Measurements from ENCODE around the gene ADA. TPM values are rescaled to one million over a fixed set of nuclear protein-coding genes. Genes with fewer than 3 reads are reported as not detected.

ADA gene
- total RNA-seq, 1 donor from 2014 or later = 19.1 TPM

DNA sequence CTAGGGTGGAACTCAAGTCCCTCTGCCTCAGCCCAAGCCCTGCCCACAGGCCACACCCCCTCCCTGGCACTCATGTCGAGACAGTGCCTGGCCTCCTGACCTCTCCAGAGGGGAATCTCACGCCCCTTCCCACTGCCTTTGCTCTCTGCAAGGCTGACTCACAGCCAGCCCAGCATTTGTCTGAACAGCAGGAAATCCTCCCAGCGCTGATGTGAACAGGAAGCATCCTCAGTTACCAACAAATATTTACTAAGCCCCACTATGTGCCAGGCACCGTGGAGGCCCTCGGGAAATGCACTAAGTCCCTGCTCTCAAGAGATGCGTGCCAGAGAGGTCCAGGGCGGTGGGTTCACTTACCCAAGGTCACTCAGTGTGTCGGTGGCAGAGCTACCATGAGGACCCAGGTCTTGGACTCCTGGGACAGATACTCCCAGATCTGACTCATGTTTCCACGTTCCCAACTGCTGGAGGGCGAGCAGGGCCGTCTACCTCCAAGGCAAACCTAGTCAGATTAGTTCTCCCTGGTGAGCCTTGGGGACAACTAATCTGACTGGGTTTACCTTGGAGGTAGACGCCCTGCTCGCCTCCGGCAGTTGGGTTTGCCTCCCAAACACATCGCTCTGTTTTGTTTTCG lies 7.8 kb downstream of the ADA start:
- peak; percentile 99 for DNase-seq

DNA sequence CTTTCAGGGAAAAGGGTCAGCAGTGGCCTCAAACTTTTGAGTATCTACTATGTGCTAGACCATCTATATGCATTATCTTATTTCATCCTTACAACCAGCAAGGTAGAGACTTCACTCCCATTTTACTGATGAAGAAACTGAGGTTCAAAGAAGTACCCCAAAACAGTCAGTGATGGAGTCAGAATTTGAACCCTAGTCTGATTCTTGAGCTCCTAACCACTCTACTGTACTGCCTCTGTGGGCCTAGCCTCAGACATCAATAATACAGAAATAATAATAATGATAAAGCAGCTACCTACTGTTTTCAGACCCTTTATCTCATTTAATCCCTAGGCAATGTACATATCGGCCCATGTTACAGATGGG lies 8.4 kb downstream of the ADA start:
- DNase-seq = peak; percentile 10

DNA sequence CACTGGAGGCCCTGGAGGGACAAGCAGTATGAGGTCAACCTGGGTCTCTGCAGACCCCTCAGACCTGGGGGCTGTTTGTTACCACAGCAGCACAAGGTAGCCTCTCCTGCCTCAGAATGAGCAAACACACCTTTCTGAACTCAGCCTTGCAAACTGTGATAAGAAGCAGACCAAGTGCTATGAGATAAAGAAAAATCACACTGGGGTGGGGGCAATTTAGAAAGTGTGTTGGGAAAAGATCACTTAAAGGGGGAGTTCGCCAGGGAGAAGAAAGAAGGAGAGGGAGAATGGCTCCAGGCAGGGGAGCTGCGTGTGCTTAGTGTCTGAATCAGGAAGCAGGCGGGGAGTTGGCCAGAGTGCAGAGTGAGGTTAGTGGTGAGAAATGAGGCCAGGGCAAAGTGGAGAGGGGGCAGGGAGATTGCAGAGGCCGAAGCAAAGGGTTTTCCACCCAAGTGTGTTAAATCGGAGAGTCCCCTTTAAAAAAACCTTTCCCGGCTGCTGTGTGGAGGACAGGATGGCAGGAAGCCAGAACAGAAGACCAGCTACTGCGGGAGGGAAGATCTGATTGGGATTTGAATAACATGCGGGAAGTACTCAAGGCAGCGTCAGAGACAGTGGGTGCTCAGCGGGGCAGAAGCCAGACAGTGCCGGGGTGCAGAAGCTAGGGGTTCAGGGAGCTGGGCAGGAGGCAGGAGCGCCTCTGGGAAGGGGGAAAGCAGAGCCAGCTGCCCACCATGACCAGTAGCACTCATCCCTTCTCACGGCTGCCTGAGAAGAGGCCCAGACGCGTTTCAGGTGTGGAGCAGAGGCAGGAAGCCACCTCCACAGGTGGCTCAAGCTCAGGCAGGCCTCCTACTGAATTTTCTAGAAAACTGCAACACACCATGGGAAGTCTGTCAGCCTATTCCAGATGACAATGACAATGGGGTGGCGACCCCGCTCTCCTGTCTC lies 9.0 kb downstream of the ADA start:
- peak; percentile 95 for DNase-seq

DNA sequence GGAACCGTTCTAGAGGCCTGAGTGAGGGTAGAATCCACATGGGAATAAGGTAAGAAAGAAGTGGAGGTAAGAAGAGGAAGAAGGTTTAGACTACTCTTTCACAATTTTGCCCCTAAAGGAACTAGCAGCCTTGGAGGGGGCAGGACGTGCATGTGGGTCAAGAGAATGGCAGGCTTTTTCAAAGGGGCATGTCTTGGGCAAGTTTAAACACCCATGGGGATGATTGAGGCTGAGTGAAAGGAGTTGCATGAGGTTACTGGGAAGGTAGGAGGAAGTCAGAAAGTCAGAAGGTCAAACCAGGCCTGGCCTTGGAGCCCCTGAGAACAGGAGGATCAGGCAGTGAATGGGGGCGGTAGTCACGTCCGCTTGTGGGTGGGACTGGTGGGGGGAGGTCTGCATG lies 10.2 kb downstream of the ADA start:
- no peak for DNase-seq

DNA sequence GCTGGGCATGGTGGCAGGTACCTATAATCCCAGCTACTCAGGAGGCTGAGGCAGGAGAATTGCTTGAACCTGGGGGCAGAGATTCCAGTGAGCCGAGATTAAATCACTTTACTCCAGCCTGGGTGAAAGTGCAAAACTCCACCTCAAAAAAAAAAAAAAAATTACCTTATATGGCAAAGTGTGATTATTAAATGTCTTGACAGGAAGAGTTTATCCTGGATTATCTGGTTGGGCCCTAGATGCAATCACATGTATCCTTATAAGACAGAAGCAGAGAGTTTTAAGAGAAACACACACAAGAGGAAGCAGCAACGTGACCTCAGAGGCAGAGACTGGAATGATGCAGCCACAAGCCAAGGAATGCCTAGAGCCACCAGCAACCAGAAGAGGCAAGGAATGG lies 11.0 kb downstream of the ADA start:
- DNase-seq = no peak

DNA sequence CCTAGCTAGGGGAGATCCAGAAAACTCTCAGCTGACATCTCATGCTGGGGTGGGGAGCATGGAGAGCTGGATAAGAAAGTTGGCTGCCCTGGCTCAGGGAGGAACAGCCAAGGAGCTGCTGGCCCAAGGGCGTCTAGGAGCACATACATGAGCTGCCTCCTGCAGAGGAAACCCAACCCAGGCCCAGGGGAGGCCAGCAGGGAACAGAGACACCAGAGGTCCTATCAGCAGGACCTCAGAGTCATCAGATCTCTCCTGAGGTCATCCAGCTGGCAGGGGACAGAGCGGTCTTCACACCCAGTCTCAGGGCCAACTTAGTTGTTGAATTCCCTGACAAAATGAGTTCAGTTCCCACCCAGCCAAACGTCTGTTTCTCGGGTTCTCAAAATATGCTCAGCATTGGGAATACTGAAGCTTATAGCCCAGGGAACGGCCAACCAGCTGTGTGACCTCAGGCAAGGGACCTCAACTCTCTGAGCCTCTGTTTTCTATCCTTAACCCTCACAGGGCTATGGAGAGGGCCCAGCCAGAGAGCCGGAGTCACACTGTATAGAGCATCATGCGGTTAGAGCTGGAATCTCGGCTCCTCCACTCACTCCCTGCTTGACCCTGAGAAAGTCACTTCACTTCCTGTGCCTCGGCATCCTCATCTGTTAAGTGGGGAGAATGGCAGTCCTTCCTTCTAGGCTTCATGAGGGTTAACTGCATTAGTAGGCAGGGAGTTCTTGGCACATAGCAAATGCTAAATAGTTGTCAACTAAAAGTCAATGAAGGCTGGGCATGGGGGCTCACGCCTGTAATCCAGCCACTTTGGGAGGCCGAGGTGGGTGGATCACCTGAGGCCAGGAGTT lies 13.8 kb downstream of the ADA start:
- no peak for DNase-seq

DNA sequence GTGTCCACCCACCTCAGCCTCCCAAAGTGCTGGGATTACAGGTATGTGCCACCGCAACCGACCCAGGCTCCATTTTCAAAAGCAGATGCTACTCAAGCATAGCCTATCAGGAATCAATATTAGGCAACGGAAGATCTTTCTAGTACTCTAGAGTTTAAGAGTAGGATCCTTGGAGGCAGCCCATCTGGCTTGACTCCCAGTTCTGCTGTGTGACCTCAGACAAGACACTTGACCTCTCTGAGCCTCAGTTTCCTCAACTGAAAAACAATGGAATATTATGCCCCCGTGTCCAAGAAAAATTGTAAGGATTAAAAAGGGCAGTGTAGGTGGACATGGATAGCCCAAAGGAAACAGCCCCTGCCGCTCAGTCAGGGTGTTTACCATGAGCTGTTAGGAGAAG lies 14.5 kb downstream of the ADA start:
- DNase-seq = no peak

DNA sequence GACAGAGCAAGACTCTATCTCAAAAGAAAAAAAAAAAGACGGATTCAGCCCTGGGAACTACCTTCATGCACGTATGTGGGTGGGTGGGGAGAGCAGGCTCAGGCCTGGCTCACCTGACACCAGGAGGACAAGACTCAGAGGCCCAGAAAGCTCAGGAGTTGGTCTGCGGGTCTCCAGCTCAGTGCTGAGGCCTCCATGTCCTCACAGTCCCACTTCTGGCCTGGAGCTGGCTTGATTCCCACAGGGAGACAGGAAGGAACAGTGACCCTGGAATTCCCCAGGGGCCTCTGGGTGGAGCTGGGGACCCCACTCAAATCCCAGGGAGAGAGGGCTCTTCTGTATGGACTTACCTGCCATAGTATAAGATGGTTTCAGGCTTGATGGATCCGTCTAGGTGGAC lies 15.6 kb downstream of the ADA start:
- no peak for DNase-seq

DNA sequence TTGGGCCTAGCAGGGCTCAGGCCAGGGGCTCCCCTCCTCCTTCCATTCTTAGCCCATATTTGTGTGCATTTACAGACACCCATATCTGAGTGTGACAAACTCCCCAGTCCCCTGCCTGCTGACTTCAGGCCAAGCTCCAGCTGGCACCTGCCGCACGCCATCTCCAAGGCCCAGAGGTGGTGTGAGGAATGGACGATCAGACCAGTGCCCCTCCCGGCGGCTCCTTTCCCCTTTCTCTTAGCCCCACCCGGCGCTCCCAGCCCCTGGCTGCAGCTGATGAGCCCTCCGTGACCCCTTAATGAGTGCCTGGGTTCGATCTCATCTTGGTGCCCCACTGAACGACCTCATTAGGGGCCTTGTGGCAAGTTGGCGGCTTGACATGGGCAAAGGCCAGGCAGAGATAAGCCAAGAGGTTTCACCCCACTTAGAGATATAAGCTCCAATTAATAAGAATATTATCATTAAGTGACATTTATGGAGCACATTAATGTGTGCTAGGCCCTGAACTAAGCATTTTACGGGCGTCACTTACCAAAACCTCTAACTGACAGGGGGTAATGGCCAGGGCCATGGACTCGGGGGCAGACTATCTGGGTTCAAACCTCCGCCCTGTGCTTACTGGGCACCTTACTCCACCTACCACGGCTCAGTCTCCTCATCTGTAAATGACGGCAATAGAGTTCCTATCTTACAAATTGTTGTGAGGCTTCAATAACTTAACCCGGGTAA lies 17.5 kb downstream of the ADA start:
- no peak for DNase-seq

DNA sequence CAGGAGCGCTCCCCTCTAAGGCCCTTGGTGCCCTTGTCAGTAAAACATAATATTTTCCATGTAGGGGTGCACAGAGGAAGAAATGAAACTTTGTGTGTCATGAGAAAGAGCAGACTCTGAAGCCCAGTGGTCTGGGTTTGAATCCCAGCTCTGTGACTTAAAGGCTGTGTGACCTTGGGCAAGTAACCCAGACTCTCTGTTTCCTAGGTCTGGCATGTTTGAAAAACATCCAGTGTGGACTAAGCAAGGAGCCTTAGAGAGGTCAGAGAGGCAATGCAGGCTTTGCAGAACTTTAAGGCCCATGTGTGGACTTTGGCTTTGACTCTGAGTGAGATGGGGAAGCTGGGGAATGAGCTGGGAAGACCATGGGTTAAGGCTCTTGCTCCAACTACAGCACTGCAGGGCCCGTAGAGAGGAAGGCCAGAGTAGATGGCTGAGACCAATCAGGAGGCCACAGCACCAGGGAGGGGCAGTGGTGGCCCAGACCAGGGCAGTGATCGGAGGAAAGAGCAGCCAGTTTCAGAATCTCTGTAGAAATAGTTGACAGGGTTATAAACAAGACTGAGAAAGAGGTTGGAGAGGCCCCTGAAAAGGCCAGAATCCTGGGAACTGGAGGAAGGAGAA lies 18.2 kb downstream of the ADA start:
- DNase-seq = no peak

DNA sequence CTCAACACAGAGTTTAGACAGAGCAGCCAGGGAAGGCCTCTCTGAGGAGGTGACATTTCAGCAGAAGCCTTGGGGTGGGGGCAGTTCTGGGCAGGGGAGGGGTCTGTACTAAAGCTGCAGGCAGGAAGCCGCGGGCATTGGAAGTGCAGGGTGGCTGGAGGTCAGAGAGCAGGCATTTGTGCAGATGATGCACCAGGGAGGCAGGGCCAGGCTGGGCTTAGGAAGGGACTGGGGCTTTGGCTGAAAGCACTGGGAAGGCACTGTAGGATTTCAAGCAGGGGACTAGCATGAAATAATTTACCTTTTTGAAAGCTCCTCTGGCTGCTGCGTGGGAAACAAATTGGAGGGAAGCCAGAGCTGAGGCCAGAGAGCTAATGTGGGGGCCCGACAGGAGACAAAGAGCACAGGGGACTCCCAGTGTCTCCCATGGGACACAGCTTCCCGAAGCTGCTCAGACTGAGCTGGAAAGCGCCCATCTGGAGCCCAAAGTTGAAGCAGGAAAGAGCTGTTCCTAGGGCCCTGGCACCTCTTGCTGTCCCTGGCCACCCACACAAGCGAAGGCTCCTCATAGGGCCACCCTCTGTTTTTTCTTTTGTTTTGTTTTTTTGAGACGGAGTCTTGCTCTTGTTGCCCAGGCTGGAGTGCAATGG lies 19.3 kb downstream of the ADA start:
- no peak for DNase-seq

DNA sequence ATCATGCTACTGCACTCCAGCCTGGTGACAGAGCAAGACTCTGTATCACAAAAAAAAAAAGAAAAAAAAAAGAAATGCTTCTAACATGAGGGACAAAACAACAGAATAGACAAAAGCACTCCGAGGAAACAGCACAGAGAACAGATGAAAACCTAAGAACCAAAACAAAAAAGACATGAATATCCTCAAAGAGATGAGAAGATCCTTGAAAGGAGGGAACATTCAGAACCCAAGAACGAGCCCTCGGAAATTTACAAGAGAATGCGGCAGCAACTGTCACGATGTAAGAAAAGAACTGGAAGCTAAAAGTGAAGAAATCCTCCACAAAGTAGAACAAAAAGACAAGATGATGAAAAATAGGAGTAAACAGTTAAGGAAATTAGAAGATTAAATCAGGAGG lies 21.2 kb downstream of the ADA start:
- no peak for DNase-seq

DNA sequence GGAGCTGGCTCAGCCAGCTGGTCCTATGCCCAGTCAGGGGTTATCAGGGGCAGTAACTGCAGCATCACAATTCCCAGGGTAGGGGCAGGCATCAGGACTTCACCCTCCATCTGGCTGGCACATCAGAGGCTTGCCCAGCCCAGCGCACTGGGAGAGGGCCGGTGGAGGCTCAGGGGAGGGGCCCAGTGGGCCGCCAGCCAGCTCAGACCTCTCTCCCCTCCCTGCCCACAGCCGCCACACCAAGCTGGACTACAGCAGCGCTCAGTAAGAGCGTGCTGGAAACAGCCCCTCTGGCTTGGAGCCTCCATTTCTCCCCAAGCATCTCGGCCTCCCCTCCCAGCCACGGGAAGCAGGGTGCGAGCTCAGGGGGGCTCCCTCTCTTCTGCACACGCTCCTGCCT lies 22.0 kb downstream of the ADA start:
- DNase-seq = no peak

DNA sequence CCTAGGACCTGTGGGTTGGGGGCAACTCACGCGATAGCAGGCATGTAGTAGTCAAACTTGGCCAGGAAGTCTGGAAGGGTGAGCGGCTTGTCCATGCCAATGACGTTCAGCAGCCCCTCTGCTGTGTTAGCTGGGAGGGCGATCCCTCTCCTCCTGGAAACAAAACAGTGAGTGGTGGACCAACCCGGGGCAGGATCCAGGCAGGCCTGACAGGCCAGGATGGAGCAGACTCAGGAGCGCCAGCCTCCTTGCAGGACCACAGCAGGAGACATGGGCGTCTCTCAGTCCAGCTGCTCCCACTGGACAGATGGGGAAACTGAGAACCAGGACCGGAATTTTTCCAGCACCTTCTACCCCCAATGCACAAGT lies 22.5 kb downstream of the ADA start:
- no peak for DNase-seq

DNA sequence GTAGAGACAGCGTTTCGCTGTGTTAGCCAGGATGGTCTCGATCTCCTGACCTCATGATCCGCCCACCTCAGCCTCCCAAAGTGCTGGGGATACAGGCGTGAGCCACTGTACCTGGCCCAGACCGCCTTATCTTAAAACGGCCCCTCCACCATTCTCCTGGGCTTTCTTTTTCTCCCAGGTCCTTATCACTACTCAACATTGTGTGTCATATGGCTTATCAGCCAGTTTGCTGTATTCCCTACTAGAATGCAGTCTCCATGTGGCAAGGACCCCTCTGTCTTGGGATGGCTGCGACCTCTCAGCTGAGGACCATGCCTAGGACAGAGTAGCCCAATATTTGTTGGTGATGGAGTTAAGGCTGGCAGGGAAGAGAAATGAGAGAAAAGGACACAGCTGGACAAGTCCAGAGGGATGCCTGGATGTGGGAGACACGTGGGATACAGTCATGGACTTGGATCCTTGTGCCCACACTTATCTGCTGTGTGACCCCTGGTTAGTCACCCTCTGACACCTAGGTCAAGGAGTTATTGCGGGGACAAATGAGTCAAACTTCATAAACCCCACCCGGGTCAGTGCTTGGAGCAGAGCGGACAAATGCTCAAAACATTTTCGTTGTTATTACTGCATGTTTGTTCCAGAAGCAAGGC lies 24.0 kb downstream of the ADA start:
- no peak for DNase-seq

DNA sequence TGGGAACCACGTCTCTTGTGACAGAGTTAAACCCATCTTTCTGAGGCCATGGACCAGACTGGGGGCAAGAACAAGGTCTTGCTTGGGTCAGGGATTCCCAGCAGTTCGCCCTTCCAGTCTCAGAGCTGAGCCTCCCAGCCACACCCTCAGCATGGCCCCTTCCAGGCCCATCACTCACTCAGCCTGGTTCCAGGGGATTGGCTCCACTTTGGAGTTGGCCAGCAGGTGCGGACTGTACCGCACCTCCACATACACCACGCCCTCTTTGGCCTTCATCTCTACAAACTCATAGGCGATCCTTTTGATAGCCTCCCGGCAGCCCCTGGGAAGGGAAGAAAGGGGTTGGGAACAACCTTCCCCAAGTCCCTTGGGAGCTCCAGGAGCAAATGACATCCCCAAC lies 25.2 kb downstream of the ADA start:
- DNase-seq = no peak

DNA sequence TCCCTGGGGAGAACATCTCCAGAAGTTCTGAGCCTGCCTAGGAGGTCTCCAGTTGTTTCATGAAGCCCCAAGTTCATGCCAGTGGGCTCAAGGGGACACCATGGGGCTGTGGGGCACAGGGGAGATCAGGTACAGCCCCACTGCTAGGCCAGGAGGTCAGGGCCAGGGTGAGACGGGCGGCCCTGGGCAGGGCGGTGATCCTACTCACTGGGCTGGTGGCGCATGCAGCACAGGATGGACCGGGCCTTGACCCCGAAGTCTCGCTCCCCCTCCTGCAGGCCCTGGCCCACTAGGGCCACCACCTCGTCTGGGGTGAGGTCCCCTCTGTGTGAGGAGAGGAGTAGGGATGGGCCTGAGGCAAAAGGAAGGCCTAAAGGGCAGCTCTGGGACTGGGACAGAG lies 26.1 kb downstream of the ADA start:
- no peak for DNase-seq

DNA sequence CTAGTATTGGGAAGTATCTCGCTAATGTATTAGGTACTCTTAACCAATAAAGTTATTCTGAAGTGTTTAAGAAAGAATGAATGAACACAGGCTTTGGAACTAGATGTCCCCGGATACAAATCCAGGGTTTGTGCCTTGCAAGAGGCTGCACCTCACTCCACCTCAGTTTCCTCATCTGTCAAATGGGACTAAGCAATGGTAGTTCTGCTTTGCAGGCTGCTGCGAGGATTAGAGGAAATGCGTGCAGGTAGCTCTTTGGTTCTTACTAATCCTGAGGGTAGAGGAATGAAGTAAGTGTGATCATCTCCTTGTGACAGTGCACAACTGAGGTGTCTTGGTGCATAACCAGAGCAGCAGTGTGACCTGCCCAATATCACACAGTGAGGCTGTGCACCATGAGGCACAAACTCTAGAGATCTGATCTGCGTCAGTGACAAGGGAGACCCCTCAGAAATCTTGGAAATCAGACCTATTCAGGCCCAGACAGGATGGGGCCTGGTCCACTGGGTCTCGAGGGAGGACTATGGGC lies 26.7 kb downstream of the ADA start:
- no peak for DNase-seq

DNA sequence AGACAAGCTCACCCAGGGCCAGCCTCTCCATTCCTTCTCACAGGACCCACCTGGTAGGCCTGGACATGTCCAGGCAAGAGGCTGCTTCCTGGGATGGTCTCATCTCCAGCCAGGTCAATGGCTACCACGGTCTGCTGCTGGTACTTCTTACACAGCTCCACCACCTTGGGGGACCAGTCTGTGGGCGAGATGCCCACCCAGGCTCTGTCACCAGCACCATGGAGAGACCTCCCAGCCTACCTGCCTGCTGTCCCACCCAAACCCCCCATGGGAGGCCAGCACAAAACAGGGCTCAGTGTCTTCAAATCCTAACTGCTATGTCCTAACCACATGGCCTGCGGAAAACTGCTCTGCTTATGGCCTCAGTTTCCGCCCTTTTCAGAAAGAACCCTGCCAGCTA lies 27.3 kb downstream of the ADA start:
- no peak for DNase-seq

DNA sequence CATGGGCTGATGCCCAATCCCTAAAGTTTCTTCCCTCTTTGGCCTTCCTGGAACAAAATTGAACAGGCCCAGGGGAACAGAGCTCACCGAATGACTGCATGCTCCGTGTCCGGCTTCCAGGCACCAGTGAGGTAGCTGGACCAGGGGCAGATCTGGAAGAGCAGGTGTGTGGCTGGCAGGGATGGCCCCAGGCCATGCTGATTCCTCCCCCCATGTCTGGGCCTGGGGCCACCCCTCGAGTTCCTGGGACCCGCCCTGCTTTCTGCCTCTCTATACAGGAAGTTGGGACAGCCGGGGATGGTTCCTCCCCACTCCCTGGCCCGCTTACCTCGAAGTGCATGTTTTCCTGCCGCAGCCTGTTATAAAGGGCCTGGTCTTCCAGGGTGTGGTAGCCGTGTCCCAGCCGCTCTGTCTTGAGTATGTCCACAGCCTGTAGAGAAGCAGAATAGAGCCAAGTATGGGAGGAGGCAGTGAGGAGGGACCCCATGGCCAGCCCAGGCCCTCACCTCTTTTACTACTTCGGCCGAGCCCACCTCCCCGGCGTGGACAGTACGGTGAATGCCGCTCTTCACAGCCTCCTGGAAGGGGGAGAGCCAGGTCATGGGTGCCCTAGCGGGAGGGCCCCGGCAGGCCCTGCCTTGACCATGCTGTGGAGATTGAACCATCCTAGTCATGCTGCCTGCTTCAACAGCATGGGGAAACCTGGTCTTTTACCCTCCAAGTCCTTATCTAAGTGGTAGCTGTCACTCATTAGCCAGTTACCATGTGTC lies 28.8 kb downstream of the ADA start:
- no peak for DNase-seq

Measured in dermis blood vessel endothelial cell (primary cell).